HG02981 (cell line): ENCODE data around the gene ERGIC3.

Experiments
- ATAC-seq: cut with Tn5 transposase; IDR thresholded peaks from one replicate; pipeline ENCODE4 v1.9.1; 2021; ENCODE audit warnings: mild to moderate bottlenecking, moderate library complexity; ENCODE audit not compliant: unreplicated experiment

Gene ERGIC3

DNA sequence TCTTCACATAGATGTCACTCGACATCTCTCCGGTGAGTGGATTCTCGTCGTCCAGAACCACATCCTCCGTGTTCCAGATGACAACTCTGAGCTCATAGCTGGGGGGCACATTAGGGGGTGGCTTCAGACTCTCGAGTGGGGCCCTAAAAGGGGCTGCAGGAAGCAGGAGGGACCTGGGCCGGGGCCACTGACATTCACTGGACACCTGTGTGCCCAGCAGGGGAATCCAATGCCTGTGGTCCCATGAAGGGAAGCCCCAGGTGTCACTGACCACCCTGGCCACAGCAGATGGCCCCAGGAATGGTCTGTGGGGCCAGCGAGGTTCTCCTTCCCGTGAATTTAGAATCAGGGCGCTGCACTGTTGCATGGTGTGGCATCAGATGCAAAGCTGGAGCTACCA is 18.7 kb downstream of the ERGIC3 start:
- no peak for ATAC-seq

DNA sequence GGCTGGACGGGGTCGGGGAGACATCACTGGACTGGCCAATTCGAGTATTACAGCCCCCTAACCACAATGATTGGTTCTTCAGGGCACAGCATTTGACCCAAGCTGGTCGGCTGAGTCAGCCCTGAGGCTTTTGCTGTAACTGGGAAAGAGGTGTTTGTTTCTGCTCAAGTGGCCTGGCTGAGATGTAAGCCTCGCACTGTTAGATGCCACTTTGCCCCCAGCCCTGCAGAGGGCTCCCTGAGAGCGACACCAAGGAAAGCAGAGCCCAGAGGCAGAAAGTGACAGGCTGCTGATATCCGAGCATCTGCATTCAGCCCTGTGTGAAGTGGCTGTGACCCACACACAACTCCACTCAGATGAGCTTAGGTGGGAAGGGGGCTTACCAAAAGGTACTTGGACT is 19.4 kb downstream of the ERGIC3 start:
- ATAC-seq, result no peak

DNA sequence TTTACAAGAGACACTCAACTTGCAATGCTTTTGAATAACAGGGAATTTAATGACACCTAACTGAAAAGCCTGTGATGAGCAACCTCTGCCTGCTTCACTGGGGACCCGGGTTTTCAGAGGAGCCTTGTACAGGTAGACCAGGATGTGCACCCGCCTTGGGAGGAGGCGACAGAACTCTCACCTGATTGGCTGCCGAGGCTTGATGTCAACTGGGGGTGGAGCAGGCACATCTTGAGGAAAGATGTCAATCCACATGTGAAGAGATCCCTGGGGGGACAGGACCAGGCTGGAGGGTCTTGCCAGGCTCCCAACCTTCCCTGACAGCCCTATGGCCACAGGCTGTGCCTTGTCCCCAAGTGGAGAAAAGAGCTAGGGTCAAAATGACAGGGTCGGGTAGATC is 19.8 kb downstream of the ERGIC3 start:
- ATAC-seq, result no peak

DNA sequence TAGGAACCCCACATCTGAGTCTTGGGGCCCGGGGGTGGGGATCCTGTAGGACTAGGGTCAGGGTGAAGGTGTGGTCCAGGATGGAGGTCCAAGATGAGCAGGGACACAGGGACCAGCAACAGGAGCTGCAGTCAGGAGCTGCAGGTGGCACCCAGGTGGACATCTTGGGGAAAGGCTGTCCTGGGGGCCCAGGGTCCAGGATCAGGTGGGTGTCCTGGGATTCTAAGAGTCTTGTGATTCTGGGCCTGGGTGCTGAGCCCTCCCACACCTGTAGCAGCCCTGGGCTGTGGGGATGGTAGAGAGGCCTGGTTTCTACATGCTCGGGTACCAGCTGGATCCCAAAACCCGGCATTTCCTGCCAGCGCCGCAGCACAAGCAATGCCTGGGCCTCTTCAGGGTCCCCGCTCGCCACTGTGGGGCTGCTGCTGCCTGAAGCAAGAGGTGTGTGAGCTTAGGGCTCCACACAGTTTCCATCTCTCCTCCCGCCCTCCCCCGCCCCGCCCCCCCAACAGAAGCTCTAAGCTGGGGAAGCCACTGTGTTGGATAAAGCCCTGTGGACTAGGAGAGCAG is 20.7 kb downstream of the ERGIC3 start:
- ATAC-seq, result no peak

DNA sequence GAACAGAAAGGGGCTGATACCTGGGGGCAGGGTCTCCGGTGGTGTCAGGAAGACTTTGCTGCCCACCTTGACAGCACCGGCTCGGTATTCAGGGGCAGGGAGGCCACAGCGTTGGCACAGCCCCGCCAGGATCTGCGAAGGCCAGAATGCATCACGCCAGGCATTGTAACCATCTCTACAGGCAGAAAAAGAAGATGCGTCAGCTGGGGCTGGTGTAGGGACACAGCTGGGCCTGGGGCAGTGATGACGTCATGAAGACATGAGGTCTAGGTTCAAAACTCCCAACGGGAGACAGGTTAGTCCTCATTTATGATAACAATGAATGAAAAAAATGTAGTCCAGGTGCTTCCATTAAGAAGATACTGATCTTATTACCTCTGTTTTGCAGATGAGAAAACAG is 22.0 kb downstream of the ERGIC3 start:
- no peak for ATAC-seq

DNA sequence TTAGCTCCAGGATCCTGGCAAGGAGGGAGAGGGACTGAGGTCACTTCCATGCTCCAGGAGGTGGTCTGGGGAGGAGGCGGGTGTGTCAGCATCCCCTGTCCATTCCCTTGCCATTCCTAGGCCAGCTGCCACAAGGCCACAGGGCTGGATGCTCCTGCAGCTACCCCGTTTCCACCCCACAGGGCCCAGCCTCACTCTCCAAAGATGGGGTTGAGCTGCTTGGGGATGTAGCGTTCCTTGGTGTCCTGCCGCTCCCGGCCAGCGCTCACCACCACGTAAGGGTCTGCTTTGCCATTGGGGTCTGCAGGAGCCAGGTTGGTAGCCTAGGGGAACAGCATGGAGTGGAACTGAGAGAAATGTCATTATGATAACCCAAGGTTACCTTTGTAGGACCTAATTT is 23.0 kb downstream of the ERGIC3 start:
- no peak for ATAC-seq

DNA sequence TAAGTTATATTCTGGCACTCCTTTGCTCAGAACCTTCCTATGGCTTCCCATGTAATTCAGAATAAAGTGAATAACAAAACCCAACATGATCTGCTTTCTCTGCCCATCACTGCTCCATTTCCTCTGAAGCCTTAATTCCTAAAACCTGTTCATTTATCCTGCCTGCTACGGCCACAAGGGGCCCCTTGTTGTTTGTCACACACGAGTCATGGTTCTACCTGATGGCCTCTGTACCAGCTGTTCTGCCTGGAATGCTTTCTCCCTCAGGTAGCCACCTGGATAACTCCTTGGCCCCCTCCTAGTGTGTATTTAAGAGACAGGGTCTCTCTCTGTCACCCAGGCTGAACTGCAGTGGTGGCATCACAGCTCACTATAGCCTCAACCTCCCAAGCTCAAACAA is 26.8 kb downstream of the ERGIC3 start:
- ATAC-seq, result no peak

DNA sequence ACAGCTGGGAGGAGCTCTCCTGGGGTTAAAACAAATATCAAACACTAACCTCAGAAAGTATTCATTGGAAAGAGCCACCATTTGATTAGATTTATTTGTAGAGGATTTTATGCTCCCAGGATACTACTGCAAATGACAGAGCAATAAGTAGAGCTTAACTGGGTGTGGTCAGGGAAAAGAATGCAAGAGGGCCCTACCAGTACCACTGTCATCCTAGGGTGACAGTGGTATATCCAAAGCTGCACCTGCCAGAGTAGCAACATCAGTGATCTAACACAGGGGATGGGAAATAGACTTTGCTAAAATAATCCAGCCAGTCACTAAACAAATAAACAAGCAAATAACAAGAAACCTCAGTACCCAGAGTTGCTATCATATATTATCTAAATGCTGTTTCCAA is 29.7 kb downstream of the ERGIC3 start:
- no peak for ATAC-seq

DNA sequence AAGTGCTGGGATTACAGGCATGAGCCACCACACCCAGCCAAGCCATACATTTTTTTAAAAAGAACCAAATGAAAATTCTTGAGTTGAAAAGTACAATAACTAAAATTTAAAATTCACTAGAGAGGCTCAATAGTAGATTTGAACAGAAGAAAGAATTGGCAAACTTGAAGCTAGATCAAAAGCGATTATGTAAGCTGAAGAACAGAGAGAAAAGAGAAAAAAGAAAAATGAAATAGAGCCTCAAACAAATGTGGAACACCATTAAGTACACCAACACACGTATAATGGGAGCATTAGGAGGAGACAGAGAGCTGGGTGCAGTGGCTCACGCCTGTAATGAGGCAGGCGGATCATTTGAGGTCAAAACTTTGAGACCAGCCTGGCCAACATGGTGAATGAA is 31.0 kb downstream of the ERGIC3 start:
- no peak for ATAC-seq

DNA sequence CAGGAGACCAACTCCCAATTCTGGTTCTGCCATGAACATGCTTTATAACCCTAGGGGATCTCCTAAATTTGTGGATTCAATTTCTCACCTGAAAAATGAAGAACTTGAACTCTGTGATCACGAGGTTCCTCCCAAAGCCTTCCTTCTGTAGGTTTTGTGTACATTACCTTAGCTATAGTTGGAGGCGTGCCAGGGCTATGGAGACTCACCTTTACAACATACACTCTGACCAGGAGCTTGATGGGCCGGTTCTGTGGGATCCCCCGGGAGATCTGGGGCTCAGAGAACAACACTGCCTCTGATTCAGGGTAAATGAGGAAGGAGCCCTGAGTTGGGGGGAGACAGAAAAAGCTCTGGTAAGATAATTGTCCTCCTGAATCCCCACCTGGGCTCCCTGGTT is 34.1 kb downstream of the ERGIC3 start:
- ATAC-seq, result no peak

DNA sequence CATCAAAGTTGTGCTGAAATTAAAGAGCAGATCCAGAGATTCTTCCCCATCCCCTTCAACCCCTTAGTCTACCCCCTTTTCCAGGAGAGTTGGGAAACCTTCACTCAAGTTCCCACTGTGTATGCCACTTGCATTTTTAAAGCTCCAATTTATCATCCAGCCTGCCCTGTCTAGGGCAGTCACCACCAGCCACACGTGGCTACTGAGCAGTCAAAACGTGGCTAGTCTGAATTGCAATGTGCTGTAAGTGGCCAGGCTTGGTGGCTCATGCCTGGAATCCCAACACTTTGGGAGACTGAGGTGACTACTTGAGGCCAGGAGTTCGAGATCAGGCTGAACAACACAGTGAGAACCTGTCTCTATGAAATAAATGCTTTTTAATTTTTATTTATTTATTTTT is 34.9 kb downstream of the ERGIC3 start:
- no peak for ATAC-seq

DNA sequence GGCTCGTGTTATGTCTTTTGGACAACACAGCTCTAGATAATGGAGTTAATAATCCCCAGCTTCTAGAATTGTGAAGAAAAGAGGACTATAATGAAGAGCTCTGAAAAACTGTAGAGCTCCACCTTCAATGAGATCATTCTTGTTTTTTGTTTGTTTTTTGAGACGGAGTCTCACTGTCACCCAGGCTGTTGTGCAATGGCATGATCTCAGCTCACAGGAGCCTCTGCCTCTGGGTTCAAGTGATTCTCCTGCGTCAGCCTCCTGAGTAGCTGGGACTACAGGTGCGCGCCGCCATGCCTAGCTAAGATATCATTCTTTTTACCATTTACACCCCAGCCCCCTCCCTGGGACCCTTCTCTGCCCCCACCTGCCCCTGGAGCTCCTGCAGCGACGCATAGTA is 36.6 kb downstream of the ERGIC3 start:
- no peak for ATAC-seq

DNA sequence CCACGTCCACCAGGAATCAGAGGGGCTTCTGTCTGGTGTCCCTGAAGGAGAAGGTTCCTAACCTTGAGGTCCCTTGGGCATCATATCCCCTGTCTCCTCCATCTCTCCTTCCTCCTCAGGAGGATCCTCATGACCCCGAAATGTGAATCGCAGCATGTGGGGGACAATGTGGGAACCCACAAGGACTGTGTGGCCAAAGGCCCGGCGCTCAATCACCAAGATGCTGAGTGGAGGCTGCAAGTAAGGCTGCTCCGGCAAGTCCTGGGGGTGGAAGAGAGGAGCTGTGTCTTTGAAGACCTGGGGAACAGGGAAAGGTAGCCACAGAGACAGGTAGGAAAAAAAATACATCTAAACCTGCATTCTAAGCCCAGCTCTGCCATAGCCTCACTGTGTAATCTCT is 37.3 kb downstream of the ERGIC3 start:
- ATAC-seq, result no peak

DNA sequence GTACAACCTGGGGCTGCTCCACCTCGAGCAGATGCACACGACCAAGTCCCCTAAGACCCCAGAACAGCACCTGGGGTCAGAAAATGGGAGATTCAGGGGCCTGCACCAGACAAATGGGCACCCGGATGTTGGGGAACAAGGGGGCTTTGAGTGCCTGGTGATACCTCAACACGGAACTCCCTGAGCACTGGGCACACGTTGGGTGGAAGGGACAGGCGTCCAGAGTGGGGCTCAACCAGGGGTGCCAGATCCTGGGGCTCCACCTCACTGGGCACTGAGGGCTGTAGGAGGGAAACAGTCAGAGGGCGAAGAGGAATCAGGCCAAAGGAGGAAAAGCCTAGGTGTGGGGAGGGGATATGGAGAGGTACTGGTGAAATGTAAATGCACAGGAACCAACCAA is 40.3 kb downstream of the ERGIC3 start:
- ATAC-seq, result no peak

DNA sequence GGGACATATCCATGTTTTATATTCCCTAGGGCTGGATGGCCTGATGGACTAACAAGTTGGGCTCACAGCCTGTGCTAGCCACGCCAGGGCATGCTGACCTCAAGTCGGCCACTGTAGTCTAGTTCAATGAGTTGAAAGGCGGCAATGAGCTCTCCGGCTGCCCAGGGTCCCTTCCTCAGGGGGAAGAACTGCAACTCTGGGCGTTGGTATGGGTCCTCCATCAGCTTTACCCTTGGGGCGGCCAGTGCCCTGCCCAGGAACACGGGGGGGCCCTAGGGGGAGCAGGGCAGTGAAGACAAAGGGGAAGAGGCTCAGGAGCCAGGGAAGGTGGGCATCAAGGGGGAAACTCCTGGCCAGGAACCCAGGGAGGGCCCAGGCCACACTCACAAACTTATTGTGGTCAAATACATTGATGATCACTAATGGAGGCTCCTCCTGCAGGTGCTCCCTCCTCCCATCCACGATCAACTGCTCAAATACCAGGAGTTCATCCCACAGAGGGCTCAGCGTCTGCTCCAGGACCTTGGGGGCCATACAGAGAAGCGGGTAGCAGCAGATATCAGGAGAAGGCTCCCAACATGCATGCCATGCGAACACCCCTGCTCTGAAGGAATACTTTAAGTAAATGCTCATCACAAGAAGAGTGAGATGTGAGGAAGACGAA is 41.0 kb downstream of the ERGIC3 start:
- ATAC-seq, result no peak

DNA sequence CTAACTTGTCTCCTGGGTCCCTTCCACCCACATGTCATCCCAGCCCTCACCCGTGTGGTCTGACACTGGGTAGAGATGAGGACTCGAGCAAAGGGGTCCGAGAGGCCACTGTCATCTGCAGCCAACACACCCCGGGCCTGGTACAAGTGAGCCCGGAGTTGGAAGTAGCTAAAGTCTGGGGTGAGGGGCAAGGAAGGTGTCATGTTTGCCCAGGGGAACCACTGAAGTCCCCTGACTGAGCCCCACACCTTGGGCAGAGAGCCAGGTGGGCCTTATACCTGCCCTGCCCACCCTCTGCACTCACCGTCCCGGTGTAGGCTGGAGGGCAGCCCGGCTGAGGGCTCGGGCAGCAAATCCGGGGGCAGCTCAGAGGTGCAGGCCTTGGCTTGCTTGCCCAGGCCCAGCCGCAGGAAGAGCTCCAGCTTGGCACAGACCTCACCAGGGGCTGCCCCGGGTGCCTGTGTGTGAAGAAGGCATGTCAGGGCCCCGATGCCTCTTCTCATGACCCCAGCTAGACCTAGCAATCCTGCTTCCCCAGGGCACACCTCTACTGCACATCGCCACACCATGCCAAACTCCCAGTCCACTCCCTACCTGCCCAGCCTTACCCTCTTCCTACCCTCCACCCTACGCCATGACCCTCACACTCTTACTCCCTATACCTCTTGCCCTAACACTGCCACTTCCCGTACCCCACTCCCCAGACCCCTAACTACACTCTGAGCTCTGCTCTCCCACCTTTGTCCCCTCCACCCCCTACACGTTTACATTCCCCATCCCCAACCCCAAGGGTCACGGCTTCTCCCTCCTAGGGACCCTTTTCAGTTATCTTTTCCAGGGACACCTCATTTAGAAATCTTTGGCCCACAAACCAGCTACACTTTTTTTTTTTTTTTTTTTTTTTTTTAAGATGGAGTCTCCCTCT is 42.0 kb downstream of the ERGIC3 start:
- no peak for ATAC-seq

DNA sequence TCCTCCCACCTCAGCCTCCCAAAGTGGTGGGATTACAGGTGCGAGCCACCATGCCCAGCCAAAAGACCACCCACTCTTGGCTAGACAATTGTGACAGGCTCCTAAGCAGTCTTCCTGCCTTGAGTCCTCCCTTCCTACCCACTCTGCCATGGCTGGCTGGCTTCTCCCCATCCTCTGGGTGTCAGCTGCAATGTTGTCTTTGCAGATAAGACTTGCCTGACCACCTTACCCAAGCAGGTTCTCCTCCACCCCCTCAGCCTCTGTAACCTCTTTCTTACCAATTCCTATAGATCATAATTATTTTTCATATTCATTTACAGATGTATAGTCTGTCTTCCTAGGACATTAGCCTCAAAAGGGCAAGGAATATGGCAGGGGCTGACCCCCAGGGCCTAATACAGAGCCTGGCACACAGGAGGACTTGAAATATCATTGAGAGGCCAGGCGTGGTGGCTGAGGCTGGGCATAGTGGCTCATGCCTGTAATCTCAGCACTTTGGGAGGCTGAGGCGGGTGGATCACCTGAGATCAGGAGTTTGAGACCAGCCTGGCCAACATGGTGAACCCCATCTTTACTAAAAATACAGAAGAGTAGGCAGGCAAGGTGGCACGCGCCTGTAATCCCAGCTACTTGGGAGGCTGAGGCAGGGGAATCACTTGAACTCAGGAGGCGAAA is 45.0 kb downstream of the ERGIC3 start:
- no peak for ATAC-seq

DNA sequence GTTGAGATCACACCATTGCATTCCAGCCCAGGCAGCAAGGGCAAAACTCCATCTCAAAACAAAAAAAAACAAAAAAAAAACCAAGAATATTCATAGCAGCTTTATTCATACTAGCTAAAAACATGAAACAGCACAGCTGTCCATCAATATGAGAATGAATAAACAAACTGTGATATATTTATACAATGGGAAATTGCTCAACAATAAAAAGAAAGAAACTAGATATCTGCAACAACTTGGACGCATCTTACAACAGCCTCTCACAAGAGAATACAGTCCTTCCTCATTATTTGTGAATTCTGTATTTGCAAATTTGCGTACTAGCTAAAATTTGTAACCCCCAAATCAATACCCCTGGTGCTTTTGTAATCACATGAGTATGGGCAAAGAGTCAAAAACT is 45.6 kb downstream of the ERGIC3 start:
- ATAC-seq, result no peak

DNA sequence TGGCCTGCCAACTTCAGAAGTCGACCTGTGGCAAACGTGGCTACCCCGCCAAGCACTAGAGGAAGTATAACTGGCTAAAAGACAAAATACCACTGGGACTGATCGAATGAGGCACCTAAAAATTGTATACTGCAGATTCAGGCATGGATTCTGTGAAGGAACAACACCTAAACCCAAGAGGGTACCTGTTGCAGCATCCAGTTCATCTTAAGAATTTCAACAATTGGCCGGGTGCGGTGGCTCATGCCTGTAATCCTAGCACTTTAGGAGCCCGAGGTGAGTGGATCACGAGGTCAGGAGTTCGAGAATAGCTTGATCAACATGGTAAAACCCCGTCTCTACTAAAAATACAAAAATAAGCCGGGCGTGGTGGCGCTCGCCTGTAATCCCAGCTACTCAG is 46.5 kb downstream of the ERGIC3 start:
- ATAC-seq, result no peak

DNA sequence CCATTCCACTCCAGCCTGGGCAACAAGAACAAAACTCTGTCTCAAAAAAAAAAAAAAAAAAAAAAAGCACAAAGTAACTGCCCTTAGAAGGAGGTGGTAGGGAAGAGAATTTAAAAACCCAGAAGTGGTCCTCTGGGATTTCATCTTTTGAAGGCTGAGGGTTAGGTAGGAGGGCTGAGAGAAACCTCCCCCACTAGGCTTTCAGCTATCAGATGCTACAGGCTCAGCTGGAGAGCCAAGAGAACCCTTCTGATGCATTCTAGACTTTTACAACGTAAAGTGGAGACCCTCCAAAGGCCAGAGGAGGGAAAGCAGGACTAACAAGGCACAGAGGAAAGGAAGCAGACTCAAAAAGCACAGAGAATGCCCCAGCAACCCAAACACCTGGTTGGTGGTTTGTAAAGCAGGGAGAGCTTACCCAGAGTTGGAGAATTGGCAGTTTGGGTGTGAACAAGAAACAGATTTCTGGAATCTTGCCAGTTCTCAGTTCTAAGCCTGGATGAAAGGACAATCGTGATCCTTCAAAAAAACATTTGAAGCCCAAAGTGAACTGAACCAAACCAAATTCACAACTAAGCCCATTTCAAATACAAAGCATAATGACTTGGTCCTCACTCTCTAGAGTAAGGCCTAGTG is 50.6 kb downstream of the ERGIC3 start:
- no peak for ATAC-seq

DNA sequence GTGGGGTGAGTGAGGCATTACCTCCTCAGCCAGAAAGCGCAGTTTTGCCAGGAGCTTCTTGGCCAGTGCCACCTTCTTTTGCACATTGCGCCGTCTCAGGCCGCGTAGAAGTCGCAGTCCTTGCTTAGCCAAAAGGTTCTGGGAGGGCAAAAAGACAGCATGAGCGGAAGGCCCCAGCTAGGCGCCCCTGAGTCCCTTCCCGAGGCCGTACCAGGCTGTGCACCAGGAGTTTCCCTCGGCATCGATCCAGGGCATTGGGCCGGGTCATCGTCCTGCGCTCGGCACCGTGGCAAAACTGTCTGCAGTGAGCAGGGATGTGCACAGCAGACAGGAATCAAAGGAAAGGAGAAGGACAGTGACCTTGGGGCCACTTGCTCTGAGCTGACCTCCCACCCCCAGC is 53.6 kb downstream of the ERGIC3 start:
- ATAC-seq, result no peak
